HG02938 (cell line): ENCODE measurements around the gene LETM1.

Experiments
- ATAC-seq: cut with Tn5 transposase; IDR thresholded peaks from one replicate; pipeline ENCODE4 v1.9.1; 2021; ENCODE audit warnings: mild to moderate bottlenecking, moderate library complexity; ENCODE audit not compliant: unreplicated experiment

LETM1 gene

GRCh38 chr4:1830234-1830633 lies 25.7 kb downstream of the LETM1 start:
- ATAC-seq, result no peak

- ATAC-seq, result no peak
Measured at GRCh38 chr4:1826531-1827350, 29.2 kb downstream of the LETM1 start.

GRCh38 chr4:1825326-1825725 lies 30.6 kb downstream of the LETM1 start:
- ATAC-seq, result no peak

- no peak for ATAC-seq
Measured at GRCh38 chr4:1824746-1825145, 31.2 kb downstream of the LETM1 start.

- ATAC-seq, result no peak
Measured at GRCh38 chr4:1823545-1823932, 32.4 kb downstream of the LETM1 start.

GRCh38 chr4:1822568-1823544 lies 33.1 kb downstream of the LETM1 start:
- ATAC-seq, result no peak

- ATAC-seq, result no peak
Measured at GRCh38 chr4:1821679-1822567, 34.0 kb downstream of the LETM1 start.

GRCh38 chr4:1819816-1820215 lies 36.1 kb downstream of the LETM1 start:
- no peak for ATAC-seq

GRCh38 chr4:1819284-1819683 lies 36.7 kb downstream of the LETM1 start:
- ATAC-seq, result no peak

- ATAC-seq, result no peak
Measured at GRCh38 chr4:1815997-1816860, 39.7 kb downstream of the LETM1 start.

- ATAC-seq, result no peak
Measured at GRCh38 chr4:1815096-1815996, 40.6 kb downstream of the LETM1 start.

GRCh38 chr4:1814453-1814852 lies 41.5 kb downstream of the LETM1 start:
- ATAC-seq, result no peak

GRCh38 chr4:1813915-1814314 lies 42.0 kb downstream of the LETM1 start:
- ATAC-seq, result no peak

- no peak for ATAC-seq
Measured at GRCh38 chr4:1813231-1813630, 42.7 kb downstream of the LETM1 start.

GRCh38 chr4:1812720-1813119 lies 43.2 kb downstream of the LETM1 start:
- no peak for ATAC-seq

- no peak for ATAC-seq
Measured at GRCh38 chr4:1810765-1811164, 45.2 kb downstream of the LETM1 start.

GRCh38 chr4:1809754-1810502 lies 46.0 kb downstream of the LETM1 start:
- ATAC-seq, result no peak
